Stimulated activated naive CD8-positive, alpha-beta T cell treated with anti-CD3 and anti-CD28 coated beads, Interleukin-15, amount 100 ng/mL, for 72 hours (primary cell): ENCODE measurements around the gene CYB561D1.

Source experiments
- ATAC-seq: fragments of 150-1000 bp; cut with Tn5 transposase; 2 replicates; pipeline ENCODE4 v1.10.0; 2021; ENCODE audit warnings: mild to moderate bottlenecking, moderate library complexity
- DNase-seq, 2 donors: peaks; one replicate each; pipeline ENCODE4 v3.0.0; 2021 to 2022
- H3K27ac Mint-ChIP-seq, 2 donors: one replicate each; pipeline ENCODE4 v1.8.0; 2022; ENCODE audit warnings: mild to moderate bottlenecking in 2 of 2, mixed read lengths in 2 of 2, moderate library complexity in 2 of 2
- H3K27me3 Mint-ChIP-seq: one replicate; pipeline ENCODE4 v1.8.0; 2022; ENCODE audit warnings: mixed read lengths
- H3K4me1 Mint-ChIP-seq: one replicate; pipeline ENCODE4 v1.8.0; 2022; ENCODE audit warnings: mild to moderate bottlenecking, mixed read lengths
- H3K4me3 Mint-ChIP-seq, 2 donors: one replicate each; pipeline ENCODE4 v1.8.0; 2022; ENCODE audit warnings: mild to moderate bottlenecking in 2 of 2, mixed read lengths in 2 of 2, moderate library complexity in 1 of 2
- H3K9me3 Mint-ChIP-seq, 2 donors: one replicate each; pipeline ENCODE4 v1.8.0; 2022; ENCODE audit warnings: mixed read lengths in 2 of 2

CYB561D1 gene

GRCh38 chr1:109490029-109490933 lies 3.6 kb upstream of the CYB561D1 start:
- Mint-ChIP-seq H3K9me3 (no peaks in the 10 kb centered on the region), H3K27me3 (no peaks in the 10 kb centered on the region), H3K4me1 (peaks cover 34% of the 10 kb centered on the region), H3K4me3 (no peak overlapping the region), H3K27ac (no peak overlapping the region)
- peak; percentile 64 to 67 for DNase-seq
- ATAC-seq: peak; percentile 39

- no peak for ATAC-seq
- Mint-ChIP-seq H3K9me3 (no peaks in the 10 kb centered on the region), H3K4me3 (no peak overlapping the region), H3K27ac (no peak overlapping the region), H3K4me1 (peaks cover 34% of the 10 kb centered on the region), H3K27me3 (no peaks in the 10 kb centered on the region)
- DNase-seq: no peak
Measured at GRCh38 chr1:109490934-109491302, 3.0 kb upstream of the CYB561D1 start.

GRCh38 chr1:109491372-109491771 lies 2.5 kb upstream of the CYB561D1 start:
- ATAC-seq: no peak
- no peak overlapping the region for H3K4me3 Mint-ChIP-seq
- no peak for DNase-seq
- peaks cover 37% of the 10 kb centered on the region for H3K4me1 Mint-ChIP-seq
- no peaks in the 10 kb centered on the region for H3K27me3 Mint-ChIP-seq
- no peaks in the 10 kb centered on the region for H3K9me3 Mint-ChIP-seq
- no peak overlapping the region for H3K27ac Mint-ChIP-seq

- Mint-ChIP-seq H3K27me3 (no peaks in the 10 kb centered on the region), H3K4me1 (peaks cover 41% of the 10 kb centered on the region), H3K27ac (no peak overlapping the region), H3K4me3 (no peak overlapping the region), H3K9me3 (no peaks in the 10 kb centered on the region)
- DNase-seq: no peak
- ATAC-seq: no peak
Measured at GRCh38 chr1:109492779-109493178, 1.1 kb upstream of the CYB561D1 start.

- ATAC-seq: no peak
- Mint-ChIP-seq H3K27me3 (no peaks in the 10 kb centered on the region), H3K27ac (no peak overlapping the region), H3K4me1 (peaks cover 44% of the 10 kb centered on the region), H3K9me3 (no peaks in the 10 kb centered on the region), H3K4me3 (no peak overlapping the region)
- DNase-seq: no peak
Measured at GRCh38 chr1:109493227-109493626, 667 bp upstream of the CYB561D1 start.

- DNase-seq: no peak
- Mint-ChIP-seq H3K4me3 (peak overlapping the region; percentile 24 to 96), H3K9me3 (no peaks in the 10 kb centered on the region), H3K4me1 (peaks cover 69% of the 10 kb centered on the region), H3K27ac (no peak overlapping the region), H3K27me3 (no peaks in the 10 kb centered on the region)
- no peak for ATAC-seq
Measured at GRCh38 chr1:109495738-109496137, 1.8 kb downstream of the CYB561D1 start.

GRCh38 chr1:109497449-109498160 lies 3.7 kb downstream of the CYB561D1 start:
- H3K4me1 Mint-ChIP-seq: peaks cover 87% of the 10 kb centered on the region
- peak overlapping the region; percentile 41 to 69 for H3K4me3 Mint-ChIP-seq

GRCh38 chr1:109498161-109498801 lies 4.4 kb downstream of the CYB561D1 start:
- peak overlapping the region; percentile 41 to 69 for H3K4me3 Mint-ChIP-seq
- no peaks in the 10 kb centered on the region for H3K27me3 Mint-ChIP-seq
- H3K9me3 Mint-ChIP-seq: no peaks in the 10 kb centered on the region
- H3K4me1 Mint-ChIP-seq: peaks cover 93% of the 10 kb centered on the region
- DNase-seq (no peak), ATAC-seq (no peak)
- no peak overlapping the region for H3K27ac Mint-ChIP-seq

More at GRCh38 chr1:109497449-109498160, 3.7 kb downstream of the CYB561D1 start:
- ATAC-seq: no peak
- H3K27me3 Mint-ChIP-seq: no peaks in the 10 kb centered on the region
- H3K9me3 Mint-ChIP-seq: no peaks in the 10 kb centered on the region
- peak overlapping the region in 1 of 2 donors; percentile 73 for H3K27ac Mint-ChIP-seq
- no peak for DNase-seq

GRCh38 chr1:109499081-109499480 lies 5.2 kb downstream of the CYB561D1 start:
- peaks cover 99% of the 10 kb centered on the region for H3K4me1 Mint-ChIP-seq
- no peaks in the 10 kb centered on the region for H3K27me3 Mint-ChIP-seq
- no peak for ATAC-seq
- peak overlapping the region in 1 of 2 donors; percentile 29 for H3K27ac Mint-ChIP-seq
- no peaks in the 10 kb centered on the region for H3K9me3 Mint-ChIP-seq
- no peak for DNase-seq
- H3K4me3 Mint-ChIP-seq: peak overlapping the region; percentile 13 to 49

- H3K27me3 Mint-ChIP-seq: no peaks in the 10 kb centered on the region
- DNase-seq (peak in 1 of 2 donors; percentile 51), ATAC-seq (peak; percentile 28)
- peak overlapping the region; percentile 36 to 49 for H3K4me3 Mint-ChIP-seq
- peaks cover 99% of the 10 kb centered on the region for H3K4me1 Mint-ChIP-seq
- no peaks in the 10 kb centered on the region for H3K9me3 Mint-ChIP-seq
- peak overlapping the region; percentile 29 to 68 for H3K27ac Mint-ChIP-seq
Measured at GRCh38 chr1:109499661-109500536, 6.0 kb downstream of the CYB561D1 start.

- Mint-ChIP-seq H3K4me1 (peaks cover 99% of the 10 kb centered on the region), H3K27ac (no peak overlapping the region), H3K4me3 (no peak overlapping the region), H3K9me3 (no peaks in the 10 kb centered on the region), H3K27me3 (no peaks in the 10 kb centered on the region)
- DNase-seq (no peak), ATAC-seq (no peak)
Measured at GRCh38 chr1:109500941-109501381, 7.1 kb downstream of the CYB561D1 start.

GRCh38 chr1:109501644-109502363 lies 7.9 kb downstream of the CYB561D1 start:
- no peak for DNase-seq
- Mint-ChIP-seq H3K4me1 (peaks cover 99% of the 10 kb centered on the region), H3K9me3 (no peaks in the 10 kb centered on the region), H3K27ac (peak overlapping the region in 1 of 2 donors; percentile 92), H3K27me3 (no peaks in the 10 kb centered on the region), H3K4me3 (peak overlapping the region; percentile 60 to 76)
- ATAC-seq: no peak

- H3K27me3 Mint-ChIP-seq: no peaks in the 10 kb centered on the region
- DNase-seq (no peak), ATAC-seq (peak; percentile 73)
- peaks cover 99% of the 10 kb centered on the region for H3K4me1 Mint-ChIP-seq
- peak overlapping the region; percentile 60 to 76 for H3K4me3 Mint-ChIP-seq
- H3K27ac Mint-ChIP-seq: peak overlapping the region in 1 of 2 donors; percentile 75
- H3K9me3 Mint-ChIP-seq: no peaks in the 10 kb centered on the region
Measured at GRCh38 chr1:109502364-109502851, 8.5 kb downstream of the CYB561D1 start.

- no peaks in the 10 kb centered on the region for H3K9me3 Mint-ChIP-seq
- ATAC-seq (no peak), DNase-seq (no peak)
- H3K27ac Mint-ChIP-seq: peak overlapping the region; percentile 86 to 94
- H3K4me1 Mint-ChIP-seq: peaks cover 99% of the 10 kb centered on the region
- H3K4me3 Mint-ChIP-seq: peak overlapping the region; percentile 63 to 72
- H3K27me3 Mint-ChIP-seq: no peaks in the 10 kb centered on the region
Measured at GRCh38 chr1:109503935-109504334, 10.0 kb downstream of the CYB561D1 start.
